HCT116 (cell line): Measurements from ENCODE around the gene PLA2G4B. TPM values are rescaled to one million over a fixed set of nuclear protein-coding genes. Genes with fewer than 3 reads are reported as not detected.

Source experiments
- ATAC-seq: fragments of 200-7000 bp; cut with Tn5 transposase; 2 replicates; pipeline ENCODE4 v1.9.1; 2020; ENCODE audit warnings: mild to moderate bottlenecking, moderate library complexity
- BruUV-seq: library from RNA; stranded (reverse); fragments of 400-500 nt; replicated peaks from 2 replicates; lab custom pipeline; 2021; lab: Mats Ljungman, UMichigan
- CTCF ChIA-PET: fragments of 300-600 bp; sonication (Branson Sonifier 250); formaldehyde crosslinking; loops from one replicate; lab custom pipeline; 2021; ENCODE audit warnings: antibody characterized with exemption; lab: Charles Lee
- POLR2A ChIA-PET: fragments of 300-600, 350-600 bp; sonication (Branson Sonifier 250); formaldehyde crosslinking; loops from one replicate; lab custom pipeline; 2021; ENCODE audit warnings: antibody characterized with exemption; lab: Charles Lee
- RAD21 ChIA-PET, 2 experiments: fragments of 300-600 bp; sonication (Branson Sonifier 250); formaldehyde crosslinking; loops; one replicate each; lab custom pipeline; 2023; ENCODE audit warnings: low total read pairs in 2 of 2; ENCODE audit not compliant: uncharacterized antibody in 2 of 2, unreplicated experiment in 2 of 2, low non-redundant PET in 1 of 2; lab: Charles Lee
- DNase-seq: peaks from one replicate; pipeline ENCODE4 v3.0.0-alpha.2; 2010; ENCODE audit warnings: low read depth, low spot score
- H2AFZ ChIP-seq: fragments of 200-600 bp; shearing (Covaris generic), sonication (generic); 2 replicates; pipeline ENCODE4 v1.6.1; 2017; ENCODE audit warnings: low read depth, mixed run types, mixed read lengths, antibody characterized with exemption, low read length; ENCODE audit not compliant: poor library complexity, severe bottlenecking
- H3K27ac ChIP-seq: 2 replicates; pipeline ENCODE4 v1.5.1; 2012; ENCODE audit warnings: low read depth, low read length
- H3K27me3 ChIP-seq: fragments of 200-600 bp; sonication (generic); 2 replicates; pipeline ENCODE4 v1.6.1; 2016; ENCODE audit warnings: mixed run types, low read length, mixed read lengths; ENCODE audit not compliant: insufficient read depth
- H3K36me3 ChIP-seq, 2 experiments: fragments of 200-500 bp in 1 of 2; fragments of 200-600 bp in 1 of 2; sonication (Bioruptor generic) in 1 of 2; sonication (generic) in 1 of 2; 2 replicates each; pipeline versions ENCODE4 v1.5.1 to v1.6.1; 2014 to 2016; ENCODE audit warnings: low read length in 2 of 2, inconsistent platforms in 1 of 2, mixed read lengths in 1 of 2, mixed run types in 1 of 2; ENCODE audit not compliant: insufficient read depth in 2 of 2, control insufficient read depth in 1 of 2
- H3K4me1 ChIP-seq, 2 experiments: fragments of 200-600 bp in 1 of 2; sonication (generic) in 1 of 2; 2 replicates each; pipeline versions ENCODE4 v1.5.1 to v1.6.1; 2012 to 2017; ENCODE audit warnings: low read length in 2 of 2, inconsistent platforms in 1 of 2, mild to moderate bottlenecking in 1 of 2, mixed read lengths in 1 of 2, mixed run types in 1 of 2, moderate library complexity in 1 of 2; ENCODE audit not compliant: insufficient read depth in 2 of 2, control insufficient read depth in 1 of 2
- H3K4me2 ChIP-seq: fragments of 200-600 bp; sonication (generic); 2 replicates; pipeline ENCODE4 v1.6.1; 2017; ENCODE audit warnings: mixed run types, low read length, mixed read lengths
- H3K4me3 ChIP-seq, 2 experiments: fragments of 200-600 bp in 1 of 2; sonication (generic) in 1 of 2; replicated peaks in 1 of 2; 2 replicates each; pipeline ENCODE4 v1.5.1; 2011 to 2016; ENCODE audit warnings: low read length in 2 of 2, control low read depth in 1 of 2, low read depth in 1 of 2, mild to moderate bottlenecking in 1 of 2, mixed read lengths in 1 of 2, mixed run types in 1 of 2
- H3K79me2 ChIP-seq: fragments of 200-600 bp; sonication (generic); 2 replicates; pipeline ENCODE4 v1.6.1; 2017; ENCODE audit warnings: mild to moderate bottlenecking, mixed run types, low read length, moderate library complexity, mixed read lengths; ENCODE audit not compliant: insufficient read depth
- H3K9ac ChIP-seq: fragments of 200-600 bp; sonication (generic); 2 replicates; pipeline ENCODE4 v1.6.1; 2016; ENCODE audit warnings: low read length, mixed read lengths
- H3K9me2 ChIP-seq: fragments of 200-600 bp; sonication (generic), shearing (Covaris generic); 2 replicates; pipeline ENCODE4 v1.6.1; 2017; ENCODE audit warnings: mixed run types, mild to moderate bottlenecking, moderate library complexity; ENCODE audit not compliant: insufficient read depth
- H3K9me3 ChIP-seq, 2 experiments: fragments of 200-500 bp in 1 of 2; fragments of 200-600 bp in 1 of 2; sonication (Bioruptor generic) in 1 of 2; sonication (generic) in 1 of 2; 2 replicates each; pipeline ENCODE4 v1.6.1; 2014 to 2017; ENCODE audit warnings: low read length in 2 of 2, mixed read lengths in 2 of 2, inconsistent platforms in 1 of 2, low read depth in 1 of 2, mild to moderate bottlenecking in 1 of 2, mixed run types in 1 of 2, moderate library complexity in 1 of 2; ENCODE audit not compliant: control insufficient read depth in 1 of 2, insufficient read depth in 1 of 2
- H4K20me1 ChIP-seq: fragments of 200-600 bp; sonication (generic), shearing (Covaris generic); 2 replicates; pipeline ENCODE4 v1.6.1; 2017; ENCODE audit warnings: mixed run types, mild to moderate bottlenecking, moderate library complexity; ENCODE audit not compliant: insufficient read depth
- ATF3 ChIP-seq: IDR thresholded peaks from 2 replicates; pipeline ENCODE4 v1.6.1; 2012
- EGR1 ChIP-seq: IDR thresholded peaks from 2 replicates; pipeline ENCODE4 v1.6.1; 2012; ENCODE audit warnings: low read depth
- ELF1 ChIP-seq: IDR thresholded peaks from 2 replicates; pipeline ENCODE4 v1.6.1; 2012; ENCODE audit warnings: low read depth, borderline replicate concordance
- EZH2 ChIP-seq: fragments of 200-600 bp; sonication (generic); IDR thresholded peaks from 2 replicates; pipeline ENCODE4 v1.6.1; 2017; ENCODE audit warnings: antibody characterized with exemption, mixed run types
- EZH2phosphoT487 ChIP-seq: fragments of 200-600 bp; IDR thresholded peaks from 2 replicates; pipeline ENCODE4 v1.6.1; 2018; ENCODE audit warnings: antibody characterized with exemption, borderline replicate concordance
- FOSL1 ChIP-seq: IDR thresholded peaks from 2 replicates; pipeline ENCODE4 v1.6.1; 2012; ENCODE audit warnings: low read depth
- JUND ChIP-seq: IDR thresholded peaks from 2 replicates; pipeline ENCODE4 v1.6.1; 2012
- POLR2A ChIP-seq: IDR thresholded peaks from 2 replicates; pipeline ENCODE4 v1.7.0; 2011; ENCODE audit warnings: borderline replicate concordance; ENCODE audit not compliant: insufficient read depth, insufficient read length; ENCODE audit errors: extremely low read depth
- POLR2AphosphoS5 ChIP-seq: IDR thresholded peaks from 2 replicates; pipeline ENCODE4 v1.6.1; 2011; ENCODE audit warnings: mild to moderate bottlenecking, low read depth, low read length, moderate library complexity
- REST ChIP-seq: IDR thresholded peaks from 2 replicates; pipeline ENCODE4 v1.6.1; 2012; ENCODE audit warnings: low read depth
- SP1 ChIP-seq: IDR thresholded peaks from 2 replicates; pipeline ENCODE4 v1.6.1; 2012; ENCODE audit warnings: low read depth
- SRF ChIP-seq: IDR thresholded peaks from 2 replicates; pipeline ENCODE4 v1.6.1; 2012; ENCODE audit warnings: low read depth
- YY1 ChIP-seq: IDR thresholded peaks from 2 replicates; pipeline ENCODE4 v1.6.1; 2011; ENCODE audit warnings: low read length, low read depth, moderate library complexity, mild to moderate bottlenecking; ENCODE audit not compliant: insufficient replicate concordance; ENCODE audit errors: extremely low read depth
- ZBTB33 ChIP-seq: IDR thresholded peaks from 2 replicates; pipeline ENCODE4 v1.6.1; 2011; ENCODE audit warnings: mild to moderate bottlenecking, low read length, moderate library complexity; ENCODE audit not compliant: insufficient replicate concordance; ENCODE audit errors: extremely low read depth
- ZFX ChIP-seq: fragments of 450-650 bp; IDR thresholded peaks from 2 replicates; pipeline ENCODE4 v1.6.1; 2017
- intact Hi-C: fragments of 100-400 bp; cut with micrococcal nuclease; formaldehyde crosslinking; loops from 2 replicates; pipeline ENCODE4 v1.10.0; 2022
- total RNA-seq: library from RNA; stranded (reverse); gene quantifications from one replicate; pipeline ENCODE4 v1.2.1, GENCODE V29; 2021; ENCODE audit not compliant: unreplicated experiment

PLA2G4B gene
- total RNA-seq, 1 experiment from 2014 or later: 4.7 TPM

- H3K4me3 ChIP-seq: no peak overlapping the region
- CTCF ChIA-PET: no interaction called here
- no peak overlapping the region for H3K9ac ChIP-seq
- TF ChIP-seq ZFX (no peak), ELF1 (no peak), SP1 (no peak), POLR2AphosphoS5 (no peak), YY1 (no peak), POLR2A (no peak), JUND (no peak), ATF3 (no peak), FOSL1 (no peak), ZBTB33 (no peak), EZH2phosphoT487 (no peak), EGR1 (no peak), REST (no peak), EZH2 (no peak), SRF (no peak)
- no peaks in the 10 kb centered on the region for H4K20me1 ChIP-seq
- POLR2A ChIA-PET: no interaction called here
- no peaks in the 10 kb centered on the region for H3K9me3 ChIP-seq
- intact Hi-C loops: no loop called here
- ATAC-seq: no peak
- no peak overlapping the region for H2AFZ ChIP-seq
- no peak overlapping the region for H3K4me2 ChIP-seq
- no peaks in the 10 kb centered on the region for H3K27me3 ChIP-seq
- peaks cover 0 to 6% of the 10 kb centered on the region in 2 experiments; a peak in 2 of 4 replicates for H3K36me3 ChIP-seq
- BruUV-seq: no TSS peak
- H3K27ac ChIP-seq: no peak overlapping the region
- DNase-seq: no peak
- H3K79me2 ChIP-seq: no peaks in the 10 kb centered on the region
- RAD21 ChIA-PET: no interaction called here
- no peaks in the 10 kb centered on the region for H3K9me2 ChIP-seq
- H3K4me1 ChIP-seq: peaks cover 6 to 13% of the 10 kb centered on the region in 2 experiments; a peak in 3 of 4 replicates
Observed at GRCh38 chr15:41824062-41824745, 14.4 kb upstream of the PLA2G4B start.
